ENCODE measurements around the gene TBX3.

The TBX3 gene

GRCh38 chr12:114628199-114628598 lies 55.8 kb downstream of the TBX3 start:
- no peak for TF ChIP-seq CTCF (IDR thresholded peaks at IDR 0.05; ENCODE audit: insufficient read depth, low read depth, low read length, missing control alignments)
- no peak overlapping the region for H3K4me3 ChIP-seq (ENCODE audit: low read depth, low read length)
- no peak for DNase-seq (ENCODE audit: low read depth)

- no peak for DNase-seq (ENCODE audit: low read depth)
- no peak overlapping the region for H3K4me3 ChIP-seq (ENCODE audit: low read depth, low read length)
- no peak for TF ChIP-seq CTCF (IDR thresholded peaks at IDR 0.05; ENCODE audit: insufficient read depth, low read depth, low read length, missing control alignments)
Observed at GRCh38 chr12:114627393-114627792, 56.6 kb downstream of the TBX3 start.

GRCh38 chr12:114625294-114625851 lies 58.6 kb downstream of the TBX3 start:
- H3K4me3 ChIP-seq (ENCODE audit: low read depth, low read length) = no peak overlapping the region
- peak; percentile 76 for TF ChIP-seq CTCF (IDR thresholded peaks at IDR 0.05; ENCODE audit: insufficient read depth, low read depth, low read length, missing control alignments)
- DNase-seq (ENCODE audit: low read depth) = peak; percentile 60

- H3K4me3 ChIP-seq (ENCODE audit: low read depth, low read length) = no peak overlapping the region
- TF ChIP-seq CTCF (IDR thresholded peaks at IDR 0.05; ENCODE audit: insufficient read depth, low read depth, low read length, missing control alignments) = no peak
- DNase-seq (ENCODE audit: low read depth) = no peak
Observed at GRCh38 chr12:114623737-114624136, 60.2 kb downstream of the TBX3 start.
